HCT116 (cell line): Measurements from ENCODE around the gene HFE. TPM values are rescaled to one million over a fixed set of nuclear protein-coding genes. Genes with fewer than 3 reads are reported as not detected.
A peak's percentile ranks its signal among the peaks of the same experiment; 100 is the strongest.

Experiments
- EGR1 ChIP-seq: IDR thresholded peaks from 2 replicates; pipeline ENCODE4 v1.6.1; 2012; ENCODE audit warnings: low read depth
- EZH2phosphoT487 ChIP-seq: fragments of 200-600 bp; IDR thresholded peaks from 2 replicates; pipeline ENCODE4 v1.6.1; 2018; ENCODE audit warnings: antibody characterized with exemption, borderline replicate concordance
- FOSL1 ChIP-seq: IDR thresholded peaks from 2 replicates; pipeline ENCODE4 v1.6.1; 2012; ENCODE audit warnings: low read depth
- POLR2A ChIP-seq: IDR thresholded peaks from 2 replicates; pipeline ENCODE4 v1.7.0; 2011; ENCODE audit warnings: borderline replicate concordance; ENCODE audit not compliant: insufficient read depth, insufficient read length; ENCODE audit errors: extremely low read depth
- REST ChIP-seq: IDR thresholded peaks from 2 replicates; pipeline ENCODE4 v1.6.1; 2012; ENCODE audit warnings: low read depth
- SIN3A ChIP-seq: IDR thresholded peaks from 2 replicates; pipeline ENCODE4 v1.6.1; 2012; ENCODE audit warnings: low read depth
- TCF7L2 ChIP-seq: IDR thresholded peaks from 2 replicates; pipeline ENCODE4 v1.7.0; 2011; ENCODE audit warnings: borderline replicate concordance, inconsistent platforms; ENCODE audit not compliant: insufficient read depth, insufficient read length; ENCODE audit errors: extremely low read depth
- YY1 ChIP-seq: IDR thresholded peaks from 2 replicates; pipeline ENCODE4 v1.6.1; 2011; ENCODE audit warnings: low read length, low read depth, moderate library complexity, mild to moderate bottlenecking; ENCODE audit not compliant: insufficient replicate concordance; ENCODE audit errors: extremely low read depth
- total RNA-seq: library from RNA; stranded (reverse); gene quantifications from one replicate; pipeline ENCODE4 v1.2.1, GENCODE V29; 2021; ENCODE audit not compliant: unreplicated experiment
- TF ChIP-seq, protein P1 (sequence below): IDR thresholded peaks from 2 replicates; pipeline ENCODE4 v1.6.1; 2012
- TF ChIP-seq, protein P2 (sequence below): IDR thresholded peaks from 2 replicates; pipeline ENCODE4 v1.6.1; 2012

The HFE gene
- total RNA-seq, 1 experiment from 2014 or later: 9.8 TPM

GRCh38 chr6:26103770-26104456 is 16.7 kb downstream of the HFE start (continued):
- no peak for TF ChIP-seq REST
- peak; percentile 81 for TF ChIP-seq YY1
- TF ChIP-seq TCF7L2: no peak
- TF ChIP-seq, protein P1, sequence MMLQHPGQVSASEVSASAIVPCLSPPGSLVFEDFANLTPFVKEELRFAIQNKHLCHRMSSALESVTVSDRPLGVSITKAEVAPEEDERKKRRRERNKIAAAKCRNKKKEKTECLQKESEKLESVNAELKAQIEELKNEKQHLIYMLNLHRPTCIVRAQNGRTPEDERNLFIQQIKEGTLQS: peak; percentile 52; the same call in 1 of the 2 replicates
- peak; percentile 100 for TF ChIP-seq SIN3A
- TF ChIP-seq, protein P2, sequence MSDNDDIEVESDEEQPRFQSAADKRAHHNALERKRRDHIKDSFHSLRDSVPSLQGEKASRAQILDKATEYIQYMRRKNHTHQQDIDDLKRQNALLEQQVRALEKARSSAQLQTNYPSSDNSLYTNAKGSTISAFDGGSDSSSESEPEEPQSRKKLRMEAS: peak; percentile 79
- TF ChIP-seq EGR1: 0 out of 2 replicates have a peak, but pooled peaks have one; percentile 33
- TF ChIP-seq FOSL1: no peak
- peak; percentile 99 for TF ChIP-seq POLR2A
- TF ChIP-seq EZH2phosphoT487: no peak
